ENCODE measurements around the gene DPYD.
"Not testable (repeated sequence)": the region's sequence is repeated elsewhere in the genome, so short reads cannot be mapped to it uniquely, and the experiment has no call there.

The DPYD gene

GRCh38 chr1:97262842-97263241 lies 658.0 kb downstream of the DPYD start:
- no peak for DNase-seq

- DNase-seq, result no peak
Observed at GRCh38 chr1:97258597-97258996, 662.2 kb downstream of the DPYD start.

GRCh38 chr1:97254731-97255463 lies 665.9 kb downstream of the DPYD start:
- no peak for DNase-seq

GRCh38 chr1:97252925-97253324 lies 667.9 kb downstream of the DPYD start:
- DNase-seq, result no peak

GRCh38 chr1:97252076-97252475 lies 668.8 kb downstream of the DPYD start:
- DNase-seq, result no peak

- DNase-seq, result peak; percentile 53 to 54
Observed at GRCh38 chr1:97247196-97247595, 673.6 kb downstream of the DPYD start.

- no peak for DNase-seq
Observed at GRCh38 chr1:97245682-97246081, 675.2 kb downstream of the DPYD start.

- peak in 1 of 2 experiments; percentile 15 for DNase-seq
Observed at GRCh38 chr1:97245026-97245425, 675.8 kb downstream of the DPYD start.

GRCh38 chr1:97243973-97244560 lies 676.8 kb downstream of the DPYD start:
- peak; percentile 14 to 62 for DNase-seq

- DNase-seq, result no peak
Observed at GRCh38 chr1:97238816-97239215, 682.0 kb downstream of the DPYD start.

- DNase-seq, result not testable (repeated sequence)
Observed at GRCh38 chr1:97231354-97231753, 689.5 kb downstream of the DPYD start.

GRCh38 chr1:97212671-97213070 lies 708.2 kb downstream of the DPYD start:
- DNase-seq, result no peak

GRCh38 chr1:97210307-97210706 lies 710.5 kb downstream of the DPYD start:
- DNase-seq, result no peak

- DNase-seq, result no peak
Observed at GRCh38 chr1:97209381-97209957, 711.4 kb downstream of the DPYD start.

- no peak for DNase-seq
Observed at GRCh38 chr1:97207868-97208267, 713.0 kb downstream of the DPYD start.

GRCh38 chr1:97204468-97204867 lies 716.4 kb downstream of the DPYD start:
- DNase-seq, result no peak

- DNase-seq, result no peak
Observed at GRCh38 chr1:97202481-97203380, 718.1 kb downstream of the DPYD start.

GRCh38 chr1:97201641-97202040 lies 719.2 kb downstream of the DPYD start:
- no peak for DNase-seq

GRCh38 chr1:97200595-97200994 lies 720.2 kb downstream of the DPYD start:
- DNase-seq, result no peak

- no peak for DNase-seq
Observed at GRCh38 chr1:97196825-97197516, 723.9 kb downstream of the DPYD start.

GRCh38 chr1:97192872-97193572 lies 727.8 kb downstream of the DPYD start:
- no peak for DNase-seq

- DNase-seq, result no peak
Observed at GRCh38 chr1:97190326-97190725, 730.5 kb downstream of the DPYD start.

Data from Kasumi-1 (cell line).